Transverse colon (tissue), 4 donors: Measurements from ENCODE around the gene CCDC32. TPM values are rescaled to one million over a fixed set of nuclear protein-coding genes. Genes with fewer than 3 reads are reported as not detected.

Experiments used
- DNase-seq: peaks from one replicate; pipeline ENCODE4 v3.0.0-alpha.2; 2019
- H3K27ac ChIP-seq, 4 donors: fragments of 200-600 bp; sonication (generic); 2 replicates each; pipeline ENCODE4 v1.5.1; 2016 to 2018; ENCODE audit warnings: inconsistent platforms in 4 of 4
- H3K27me3 ChIP-seq: fragments of 200-600 bp; sonication (generic); 2 replicates; pipeline ENCODE4 v1.5.1; 2017; ENCODE audit warnings: inconsistent platforms
- H3K36me3 ChIP-seq, 4 donors: fragments of 200-600 bp; sonication (generic); 2 replicates each; pipeline ENCODE4 v1.5.1; 2017 to 2019; ENCODE audit warnings: inconsistent platforms in 4 of 4
- H3K4me1 ChIP-seq, 4 donors: fragments of 200-600 bp; sonication (generic); 2 replicates each; pipeline ENCODE4 v1.5.1; 2017 to 2020; ENCODE audit warnings: inconsistent platforms in 4 of 4
- H3K4me3 ChIP-seq, 4 donors: fragments of 200-600 bp; sonication (generic); 1 replicate in 1 of 4; 2 replicates in 3 of 4; pipeline versions ENCODE4 v1.5.1 to v1.6.1; 2017 to 2019; ENCODE audit warnings: inconsistent platforms in 4 of 4
- H3K9me3 ChIP-seq, 2 donors: fragments of 200-600 bp; sonication (generic); 2 replicates each; pipeline ENCODE4 v1.5.1; 2017 to 2019; ENCODE audit warnings: inconsistent platforms in 2 of 2
- CTCF ChIP-seq, 5 experiments: fragments of 200-600 bp in 3 of 5; fragments of 450-650 bp in 2 of 5; sonication (generic) in 3 of 5; IDR thresholded peaks; 1 replicate in 2 of 5; 2 replicates in 3 of 5; pipeline ENCODE4 v1.5.1; 2016 to 2017; ENCODE audit warnings: antibody characterized with exemption in 5 of 5, inconsistent platforms in 3 of 5, mild to moderate bottlenecking in 2 of 5, moderate library complexity in 1 of 5
- EP300 ChIP-seq: sonication (generic); formaldehyde crosslinking; IDR thresholded peaks from one replicate; pipeline ENCODE4 v1.6.1; 2017; ENCODE audit warnings: antibody characterized with exemption, low read depth
- POLR2A ChIP-seq: fragments of 450-650 bp; IDR thresholded peaks from one replicate; pipeline ENCODE4 v1.6.1; 2016; ENCODE audit warnings: antibody characterized with exemption, mild to moderate bottlenecking, moderate library complexity
- POLR2AphosphoS5 ChIP-seq, 3 donors: sonication (generic); formaldehyde crosslinking; IDR thresholded peaks; one replicate each; pipeline ENCODE4 v1.6.1; 2016; ENCODE audit warnings: antibody characterized with exemption in 3 of 3
- WGBS, 2 donors: methylation state at CpG; one replicate each; pipeline ENCODE4 v1.1.5; 2018; ENCODE audit warnings: low coverage in 1 of 2; 5-methylcytosine and 5-hydroxymethylcytosine counted together
- in situ Hi-C, 4 donors: fragments of 200-750 bp; cut with MboI; loops; one replicate each; pipeline versions ENCODE4 v1.15.0 to v1.15.1; 2017; ENCODE audit warnings: low sequenced_read_pairs in 3 of 4, low pct_ligation_motif_present in 1 of 4, low pct_unique_long_range_greater_than_20kb in 1 of 4
- intact Hi-C: fragments of 100-400 bp; cut with DNase I; formaldehyde crosslinking; loops from one replicate; pipeline ENCODE4 v1.15.1; 2023; ENCODE audit warnings: low total_unique reads
- total RNA-seq, 4 donors: library from RNA; depleted of rRNA; stranded (reverse); fragments of >200 nt; gene quantifications; one replicate each; pipeline ENCODE4 v1.1.0, GENCODE V29; 2016

The CCDC32 gene
- total RNA-seq, 4 donors from 2014 or later, result 31.0 to 53.1 (median 41.1) TPM

- no peaks in the 10 kb centered on the region for H3K27me3 ChIP-seq
- no peaks in the 10 kb centered on the region for H3K9me3 ChIP-seq
- intact Hi-C loops (no loop called here), in situ Hi-C loops (no loop called here)
- WGBS, 2 donors, result 43 to 59% methylated on average over 3 of the region's 3 CpGs
- peaks cover 0 to 4% (median 0%) of the 10 kb centered on the region in 4 donors for H3K4me1 ChIP-seq
- no peak overlapping the region for H3K27ac ChIP-seq
- H3K36me3 ChIP-seq, result no peaks in the 10 kb centered on the region
- DNase-seq, result no peak
- no peak overlapping the region for H3K4me3 ChIP-seq
- no peak for TF ChIP-seq POLR2A
- no peak for TF ChIP-seq POLR2AphosphoS5 (IDR thresholded peaks at IDR 0.05)
Measured at GRCh38 chr15:40543082-40543481, 21.8 kb downstream of the CCDC32 start.

GRCh38 chr15:40538976-40539375, 25.9 kb downstream of the CCDC32 start:
- Histone ChIP-seq H3K27ac (no peak overlapping the region), H3K36me3 (no peaks in the 10 kb centered on the region), H3K4me1 (no peaks in the 10 kb centered on the region), H3K9me3 (no peaks in the 10 kb centered on the region), H3K4me3 (no peak overlapping the region), H3K27me3 (no peaks in the 10 kb centered on the region)
- intact Hi-C loops (no loop called here), in situ Hi-C loops (no loop called here)
- DNase-seq, result no peak
- TF ChIP-seq EP300, result no peak
- TF ChIP-seq CTCF (IDR thresholded peaks at IDR 0.05), result no peak
- no peak for TF ChIP-seq POLR2A
- no peak for TF ChIP-seq POLR2AphosphoS5 (IDR thresholded peaks at IDR 0.05)
- 89% methylated on average over 6 of the region's 6 CpGs; no CpG with 5 or more reads in 1 of the 2 donors for WGBS, 2 donors

GRCh38 chr15:40536501-40536900, 28.3 kb downstream of the CCDC32 start:
- no peak for DNase-seq
- Histone ChIP-seq H3K4me1 (no peaks in the 10 kb centered on the region), H3K27me3 (no peaks in the 10 kb centered on the region), H3K9me3 (no peaks in the 10 kb centered on the region), H3K4me3 (no peak overlapping the region), H3K36me3 (no peaks in the 10 kb centered on the region), H3K27ac (no peak overlapping the region)
- WGBS, 2 donors, result 73% methylated on average over 5 of the region's 5 CpGs; no CpG with 5 or more reads in 1 of the 2 donors
- intact Hi-C loops (no loop called here), in situ Hi-C loops (no loop called here)
- TF ChIP-seq EP300 (no peak), POLR2AphosphoS5 (IDR thresholded peaks at IDR 0.05) (no peak), CTCF (IDR thresholded peaks at IDR 0.05) (no peak), POLR2A (no peak)

GRCh38 chr15:40534371-40534770, 30.5 kb downstream of the CCDC32 start:
- intact Hi-C loops, result no loop called here

More at GRCh38 chr15:40534371-40534770, 30.5 kb downstream of the CCDC32 start:
- no peak overlapping the region for H3K4me3 ChIP-seq
- 72 to 74% methylated on average over 5 of the region's 5 CpGs for WGBS, 2 donors
- no peaks in the 10 kb centered on the region for H3K27me3 ChIP-seq
- H3K9me3 ChIP-seq, result no peaks in the 10 kb centered on the region
- no peak for DNase-seq
- in situ Hi-C loops, result no loop called here
- H3K4me1 ChIP-seq, result no peaks in the 10 kb centered on the region
- H3K36me3 ChIP-seq, result no peaks in the 10 kb centered on the region
- no peak overlapping the region for H3K27ac ChIP-seq
- TF ChIP-seq CTCF (IDR thresholded peaks at IDR 0.05) (no peak), POLR2AphosphoS5 (IDR thresholded peaks at IDR 0.05) (no peak), POLR2A (no peak), EP300 (no peak)
